Breast epithelium (tissue), 4 donors: ENCODE results near the gene NT5DC2. TPM values are rescaled to one million over a fixed set of nuclear protein-coding genes. Genes with fewer than 3 reads are reported as not detected.

Experiments
- DNase-seq, 2 donors: peaks; one replicate each; pipeline ENCODE4 v3.0.0-alpha.2; 2019; ENCODE audit warnings: low spot score in 2 of 2
- H3K27ac ChIP-seq, 2 donors: fragments of 200-600 bp; sonication (generic) in 1 of 2; one replicate each; pipeline ENCODE4 v1.5.1; 2016 to 2019; ENCODE audit warnings: mild to moderate bottlenecking in 1 of 2
- H3K27me3 ChIP-seq, 2 donors: fragments of 200-600 bp; sonication (generic) in 1 of 2; one replicate each; pipeline versions ENCODE4 v1.5.1 to v1.6.0; 2017 to 2019; ENCODE audit warnings: control low read depth in 1 of 2, mild to moderate bottlenecking in 1 of 2
- H3K36me3 ChIP-seq: fragments of 200-600 bp; one replicate; pipeline ENCODE4 v1.5.1; 2019
- H3K4me1 ChIP-seq, 2 donors: fragments of 200-600 bp; sonication (generic); one replicate each; pipeline ENCODE4 v1.5.1; 2016 to 2019; ENCODE audit warnings: control low read depth in 1 of 2
- H3K4me3 ChIP-seq, 3 donors: fragments of 200-600 bp; sonication (generic); 1 replicate in 2 of 3; 2 replicates in 1 of 3; pipeline ENCODE4 v1.5.1; 2016 to 2019; ENCODE audit warnings: mild to moderate bottlenecking in 3 of 3, moderate library complexity in 2 of 3
- H3K9me3 ChIP-seq, 2 donors: fragments of 200-600 bp; sonication (generic) in 1 of 2; one replicate each; pipeline ENCODE4 v1.5.1; 2016 to 2019; ENCODE audit warnings: control low read depth in 1 of 2
- POLR2A ChIP-seq: fragments of 450-650 bp; IDR thresholded peaks from one replicate; pipeline ENCODE4 v1.6.1; 2016; ENCODE audit warnings: antibody characterized with exemption, mild to moderate bottlenecking, moderate library complexity
- POLR2AphosphoS5 ChIP-seq, 3 donors: sonication (generic); formaldehyde crosslinking; IDR thresholded peaks; one replicate each; pipeline ENCODE4 v1.6.1; 2017; ENCODE audit warnings: antibody characterized with exemption in 3 of 3
- intact Hi-C: fragments of 100-400 bp; cut with DNase I; formaldehyde crosslinking; loops from one replicate; pipeline ENCODE4 v1.15.1; 2023; ENCODE audit warnings: low total_unique reads
- total RNA-seq, 3 donors: library from RNA; depleted of rRNA; stranded (reverse); fragments of >200 nt; gene quantifications; one replicate each; pipeline ENCODE4 v1.1.0, GENCODE V29; 2016
- TF ChIP-seq, protein P1 (sequence below), 3 donors: fragments of 450-650 bp; IDR thresholded peaks; one replicate each; pipeline ENCODE4 v1.5.1; 2016 to 2017; ENCODE audit warnings: antibody characterized with exemption in 3 of 3, mild to moderate bottlenecking in 3 of 3, moderate library complexity in 3 of 3

The NT5DC2 gene
- total RNA-seq, 3 donors from 2014 or later: 26.5 to 35.7 (median 28.6) TPM

- peak in 1 of 2 donors; percentile 19 for DNase-seq
- H3K9me3 ChIP-seq: no peaks in the 10 kb centered on the region
- peak overlapping the region; percentile 64 to 97 (median 70) for H3K4me3 ChIP-seq
- peaks cover 16% of the 10 kb centered on the region in 2 donors for H3K4me1 ChIP-seq
- TF ChIP-seq, protein P1, sequence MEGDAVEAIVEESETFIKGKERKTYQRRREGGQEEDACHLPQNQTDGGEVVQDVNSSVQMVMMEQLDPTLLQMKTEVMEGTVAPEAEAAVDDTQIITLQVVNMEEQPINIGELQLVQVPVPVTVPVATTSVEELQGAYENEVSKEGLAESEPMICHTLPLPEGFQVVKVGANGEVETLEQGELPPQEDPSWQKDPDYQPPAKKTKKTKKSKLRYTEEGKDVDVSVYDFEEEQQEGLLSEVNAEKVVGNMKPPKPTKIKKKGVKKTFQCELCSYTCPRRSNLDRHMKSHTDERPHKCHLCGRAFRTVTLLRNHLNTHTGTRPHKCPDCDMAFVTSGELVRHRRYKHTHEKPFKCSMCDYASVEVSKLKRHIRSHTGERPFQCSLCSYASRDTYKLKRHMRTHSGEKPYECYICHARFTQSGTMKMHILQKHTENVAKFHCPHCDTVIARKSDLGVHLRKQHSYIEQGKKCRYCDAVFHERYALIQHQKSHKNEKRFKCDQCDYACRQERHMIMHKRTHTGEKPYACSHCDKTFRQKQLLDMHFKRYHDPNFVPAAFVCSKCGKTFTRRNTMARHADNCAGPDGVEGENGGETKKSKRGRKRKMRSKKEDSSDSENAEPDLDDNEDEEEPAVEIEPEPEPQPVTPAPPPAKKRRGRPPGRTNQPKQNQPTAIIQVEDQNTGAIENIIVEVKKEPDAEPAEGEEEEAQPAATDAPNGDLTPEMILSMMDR (IDR thresholded peaks at IDR 0.05): no peak
- TF ChIP-seq POLR2AphosphoS5 (IDR thresholded peaks at IDR 0.05) (peak in 1 of 3 donors; percentile 3), POLR2A (no peak)
- no peaks in the 10 kb centered on the region for H3K36me3 ChIP-seq
- peak overlapping the region; percentile 60 to 94 for H3K27ac ChIP-seq
- H3K27me3 ChIP-seq: no peaks in the 10 kb centered on the region
- intact Hi-C loops: loop anchor here (10.0 kb wide), 2 partner anchors 58 to 172 kb away; partner anchors contain the start of genes GLT8D1 and SPCS1
Measured at GRCh38 chr3:52532838-52533622, 627 bp downstream of the NT5DC2 start.

DNA sequence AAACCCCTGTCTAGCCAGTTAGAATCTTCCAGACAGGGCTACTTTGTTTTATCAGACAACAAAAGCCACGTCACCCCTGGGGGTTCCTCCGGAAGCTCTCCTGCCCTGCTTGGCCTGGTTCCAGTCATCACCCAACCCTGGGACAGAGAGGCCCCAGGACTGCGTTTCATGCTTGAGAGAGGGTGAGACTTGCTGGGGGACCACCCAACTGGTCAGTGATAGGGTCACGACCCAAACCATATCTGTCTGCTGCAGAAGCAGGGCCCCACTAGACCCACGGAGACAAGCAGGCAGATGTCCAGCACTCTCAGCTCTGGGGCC lies 1.2 kb downstream of the NT5DC2 start:
- no peaks in the 10 kb centered on the region for H3K9me3 ChIP-seq
- H3K27ac ChIP-seq: peak overlapping the region; percentile 60 to 94
- H3K4me1 ChIP-seq: peaks cover 10 to 11% of the 10 kb centered on the region in 2 donors
- TF ChIP-seq POLR2A (no peak), POLR2AphosphoS5 (IDR thresholded peaks at IDR 0.05) (no peak)
- TF ChIP-seq, protein P1 (IDR thresholded peaks at IDR 0.05): no peak
- peak overlapping the region; percentile 64 to 97 (median 70) for H3K4me3 ChIP-seq
- intact Hi-C loops: loop anchor here (10.0 kb wide), 2 partner anchors 58 to 172 kb away; partner anchors contain the start of genes GLT8D1 and SPCS1
- no peak for DNase-seq
- no peaks in the 10 kb centered on the region for H3K27me3 ChIP-seq
- H3K36me3 ChIP-seq: no peaks in the 10 kb centered on the region

DNA sequence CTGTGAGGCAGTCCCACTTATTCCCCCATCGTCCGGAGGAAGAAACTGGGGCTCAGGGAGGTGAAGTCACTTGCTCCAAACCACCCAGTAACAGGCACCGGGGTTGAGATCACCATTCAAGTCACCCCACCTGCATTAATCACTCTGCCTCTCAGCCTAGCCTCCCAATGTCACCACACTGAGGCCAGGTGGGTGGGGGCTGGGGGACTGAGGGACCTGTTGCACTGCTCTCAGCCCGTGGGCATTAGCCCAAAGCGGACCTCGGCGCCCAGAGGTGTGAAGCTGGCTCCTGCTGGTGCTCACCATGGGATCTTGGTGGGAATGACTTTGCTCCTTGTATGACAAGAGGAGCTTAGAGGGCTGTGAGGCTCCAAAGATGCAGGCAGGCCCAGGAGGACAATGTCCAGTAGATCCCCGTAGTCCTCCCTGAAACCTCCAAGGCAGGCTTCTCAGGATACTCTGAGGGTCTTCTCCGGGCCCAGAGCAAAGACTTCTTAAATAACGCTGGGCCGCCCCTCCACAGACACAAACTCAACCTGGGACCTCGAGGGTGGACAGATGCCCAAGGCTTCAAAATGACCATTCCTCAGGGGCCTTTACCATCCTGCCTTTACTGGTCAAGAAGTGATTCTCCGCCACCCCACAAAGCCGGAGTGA lies 1.7 kb downstream of the NT5DC2 start:
- no peaks in the 10 kb centered on the region for H3K36me3 ChIP-seq
- H3K4me3 ChIP-seq: peak overlapping the region; percentile 64 to 97 (median 70)
- no peaks in the 10 kb centered on the region for H3K27me3 ChIP-seq
- peaks cover 7 to 10% of the 10 kb centered on the region in 2 donors for H3K4me1 ChIP-seq
- DNase-seq: peak in 1 of 2 donors; percentile 49
- TF ChIP-seq POLR2A (no peak), POLR2AphosphoS5 (IDR thresholded peaks at IDR 0.05) (no peak)
- TF ChIP-seq, protein P1 (IDR thresholded peaks at IDR 0.05): no peak
- peak overlapping the region; percentile 40 to 94 for H3K27ac ChIP-seq
- no peaks in the 10 kb centered on the region for H3K9me3 ChIP-seq
- intact Hi-C loops: loop anchor here (10.0 kb wide), 2 partner anchors 57 to 173 kb away; partner anchors contain the start of genes GLT8D1 and SPCS1

- Histone ChIP-seq H3K4me3 (peak overlapping the region in 1 of 3 donors; percentile 8), H3K27ac (peak overlapping the region; percentile 40 to 94), H3K4me1 (peaks cover 7 to 10% of the 10 kb centered on the region in 2 donors), H3K36me3 (no peaks in the 10 kb centered on the region), H3K27me3 (no peaks in the 10 kb centered on the region), H3K9me3 (no peaks in the 10 kb centered on the region)
- TF ChIP-seq POLR2A (no peak), POLR2AphosphoS5 (IDR thresholded peaks at IDR 0.05) (no peak)
- TF ChIP-seq, protein P1 (IDR thresholded peaks at IDR 0.05): no peak
- peak in 1 of 2 donors; percentile 38 for DNase-seq
- intact Hi-C loops: loop anchor here (10.0 kb wide), 2 partner anchors 56 to 174 kb away; partner anchors contain the start of genes GLT8D1 and SPCS1
Measured at GRCh38 chr3:52530918-52531826, 2.5 kb downstream of the NT5DC2 start.
